SH-SY5Y (cell line): Measurements from ENCODE around the gene ITPR2.

Source experiments
- GATA2 ChIP-seq: IDR thresholded peaks from 2 replicates; pipeline ENCODE4 v1.6.1; 2011; ENCODE audit warnings: mild to moderate bottlenecking, low read depth, low read length
- GATA3 ChIP-seq: IDR thresholded peaks from 2 replicates; pipeline ENCODE4 v1.6.1; 2011; ENCODE audit warnings: low read depth, mild to moderate bottlenecking, low read length, moderate library complexity

Gene ITPR2

DNA sequence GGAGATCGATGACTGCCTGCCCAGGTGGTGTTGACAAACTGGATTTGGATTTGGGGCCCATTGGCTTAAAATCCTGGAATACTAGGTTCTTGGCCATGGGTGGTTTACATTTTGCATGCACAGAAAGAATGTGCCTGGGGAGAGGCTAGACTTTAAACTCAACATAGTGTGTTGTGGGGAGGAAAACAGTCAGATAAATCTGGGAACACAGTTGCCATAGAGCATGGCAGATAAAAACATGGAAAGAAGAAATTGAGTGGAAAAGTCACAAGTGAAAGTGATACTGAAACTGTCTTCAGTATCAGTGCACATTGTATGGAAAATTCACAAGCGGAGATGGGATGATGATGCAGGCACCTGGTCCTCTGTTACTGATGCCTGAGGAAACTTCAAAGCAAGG lies 542.4 kb downstream of the ITPR2 start:
- TF ChIP-seq GATA3 (no peak), GATA2 (no peak)

DNA sequence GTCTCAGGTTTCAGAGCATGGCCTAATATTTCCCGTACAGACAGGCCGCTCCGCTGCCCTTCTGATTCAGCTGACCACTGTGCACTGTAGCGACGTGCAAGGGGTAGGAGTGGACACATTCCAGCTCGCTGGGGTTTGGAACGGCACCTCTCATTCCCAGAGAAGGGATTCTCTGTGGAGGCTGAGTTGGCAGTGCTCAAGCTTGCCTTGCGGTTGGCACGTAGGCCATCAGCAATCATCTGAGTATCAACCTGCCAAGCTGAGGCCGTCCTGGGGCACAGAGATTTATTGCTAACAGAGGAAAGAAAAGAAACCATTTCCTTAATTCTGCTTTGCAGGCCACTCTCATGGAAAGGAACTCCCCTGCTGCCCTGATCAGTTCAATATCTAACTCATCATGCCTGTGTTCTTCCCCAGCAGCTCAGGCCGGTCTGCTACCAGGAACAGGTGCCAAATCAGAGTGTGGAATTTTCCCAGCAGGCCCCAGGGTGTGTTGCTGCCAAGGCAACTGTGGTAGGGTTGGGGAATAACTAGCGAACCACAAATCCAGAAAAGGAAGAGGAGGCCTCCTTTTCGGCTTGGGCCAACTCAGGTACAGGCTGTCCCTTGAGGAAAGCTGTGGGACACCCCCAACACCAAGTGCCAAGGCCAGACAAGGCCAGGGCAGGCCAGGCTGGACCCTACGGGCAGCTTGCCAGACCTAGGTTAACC lies 545.2 kb downstream of the ITPR2 start:
- TF ChIP-seq GATA2 (no peak), GATA3 (no peak)
